Mesothelial cell of epicardium (in vitro differentiated cells): ENCODE measurements around the gene PASK. TPM values are rescaled to one million over a fixed set of nuclear protein-coding genes. Genes with fewer than 3 reads are reported as not detected.

ENCODE experiments used
- DNase-seq, 2 experiments: peaks; one replicate each; pipeline ENCODE4 v3.0.0; 2021; ENCODE audit warnings: low spot score in 2 of 2; ENCODE audit not compliant: unreplicated experiment in 2 of 2
- H3K27ac Mint-ChIP-seq: 2 replicates; pipeline ENCODE4 v1.8.0; 2021; ENCODE audit warnings: mixed read lengths
- H3K27me3 Mint-ChIP-seq: 2 replicates; pipeline ENCODE4 v1.8.0; 2021; ENCODE audit warnings: low read depth, mixed read lengths
- H3K36me3 Mint-ChIP-seq: 2 replicates; pipeline ENCODE4 v1.8.0; 2021; ENCODE audit warnings: mixed read lengths
- H3K4me1 Mint-ChIP-seq: 2 replicates; pipeline ENCODE4 v1.8.0; 2021; ENCODE audit warnings: mixed read lengths
- H3K4me3 Mint-ChIP-seq: 2 replicates; pipeline ENCODE4 v1.8.0; 2021; ENCODE audit warnings: mild to moderate bottlenecking, moderate library complexity, mixed read lengths
- H3K9me3 Mint-ChIP-seq: 2 replicates; pipeline ENCODE4 v1.8.0; 2021; ENCODE audit warnings: mixed read lengths
- total RNA-seq: library from RNA; stranded (reverse); gene quantifications from 3 replicates; pipeline ENCODE4 v1.2.1, GENCODE V29; 2021
- TF ChIP-seq, protein P1 (sequence below): fragments of 200-600 bp; sonication (generic); IDR thresholded peaks from one replicate; pipeline ENCODE4 v1.5.0; 2021; ENCODE audit warnings: antibody characterized with exemption; ENCODE audit not compliant: unreplicated experiment

Gene PASK
- total RNA-seq, 1 donor from 2014 or later, result 26.1 TPM

DNA sequence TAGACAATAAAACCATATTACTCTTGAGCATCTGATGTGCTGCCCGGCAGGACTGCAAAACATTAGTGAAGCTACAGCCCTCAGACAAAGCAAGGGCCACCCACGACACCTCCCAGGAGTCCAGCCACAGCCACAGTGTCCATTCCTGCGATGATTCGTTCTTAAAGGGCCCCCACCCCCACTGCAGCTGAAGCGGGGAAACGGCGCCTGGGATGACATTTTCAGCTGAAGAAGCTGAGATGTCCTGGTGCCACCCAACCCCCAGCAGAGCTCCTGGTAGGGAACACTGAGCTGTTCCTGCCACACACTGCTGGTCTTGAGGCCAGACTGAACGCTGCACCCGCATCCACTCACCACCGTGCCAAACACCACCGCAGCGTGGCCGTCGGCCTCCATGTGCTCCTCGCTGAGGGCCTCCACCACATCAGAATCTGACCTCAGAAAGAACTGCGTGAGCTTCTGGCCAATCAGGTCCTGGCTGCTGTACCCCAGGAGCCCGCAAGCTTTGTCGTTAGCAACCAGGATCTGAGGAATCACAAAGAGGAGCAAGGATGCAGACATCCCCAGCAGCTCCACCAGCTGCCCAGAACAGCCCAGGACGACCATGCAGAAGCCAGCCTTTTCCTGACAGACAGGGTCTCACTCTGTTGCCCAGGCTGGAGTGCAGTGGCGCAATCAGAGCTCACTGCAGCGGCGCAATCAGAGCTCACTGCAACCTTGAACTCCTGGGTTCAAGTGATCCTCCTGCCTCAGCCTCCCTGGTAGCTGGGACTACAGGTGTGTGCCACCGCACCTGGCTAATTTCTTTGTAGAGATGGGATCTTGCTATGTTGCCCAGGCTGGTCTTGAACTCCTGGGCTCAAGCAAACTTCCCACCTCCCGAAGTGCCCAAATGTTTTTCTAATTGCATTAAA, 9.5 kb downstream of the PASK start:
- DNase-seq, result no peak
- no peak overlapping the region for H3K27ac Mint-ChIP-seq
- no peaks in the 10 kb centered on the region for H3K27me3 Mint-ChIP-seq
- H3K4me1 Mint-ChIP-seq, result no peaks in the 10 kb centered on the region
- TF ChIP-seq, protein P1, sequence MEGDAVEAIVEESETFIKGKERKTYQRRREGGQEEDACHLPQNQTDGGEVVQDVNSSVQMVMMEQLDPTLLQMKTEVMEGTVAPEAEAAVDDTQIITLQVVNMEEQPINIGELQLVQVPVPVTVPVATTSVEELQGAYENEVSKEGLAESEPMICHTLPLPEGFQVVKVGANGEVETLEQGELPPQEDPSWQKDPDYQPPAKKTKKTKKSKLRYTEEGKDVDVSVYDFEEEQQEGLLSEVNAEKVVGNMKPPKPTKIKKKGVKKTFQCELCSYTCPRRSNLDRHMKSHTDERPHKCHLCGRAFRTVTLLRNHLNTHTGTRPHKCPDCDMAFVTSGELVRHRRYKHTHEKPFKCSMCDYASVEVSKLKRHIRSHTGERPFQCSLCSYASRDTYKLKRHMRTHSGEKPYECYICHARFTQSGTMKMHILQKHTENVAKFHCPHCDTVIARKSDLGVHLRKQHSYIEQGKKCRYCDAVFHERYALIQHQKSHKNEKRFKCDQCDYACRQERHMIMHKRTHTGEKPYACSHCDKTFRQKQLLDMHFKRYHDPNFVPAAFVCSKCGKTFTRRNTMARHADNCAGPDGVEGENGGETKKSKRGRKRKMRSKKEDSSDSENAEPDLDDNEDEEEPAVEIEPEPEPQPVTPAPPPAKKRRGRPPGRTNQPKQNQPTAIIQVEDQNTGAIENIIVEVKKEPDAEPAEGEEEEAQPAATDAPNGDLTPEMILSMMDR, result no peak
- no peaks in the 10 kb centered on the region for H3K9me3 Mint-ChIP-seq
- H3K36me3 Mint-ChIP-seq, result peaks cover 4% of the 10 kb centered on the region
- no peak overlapping the region for H3K4me3 Mint-ChIP-seq

DNA sequence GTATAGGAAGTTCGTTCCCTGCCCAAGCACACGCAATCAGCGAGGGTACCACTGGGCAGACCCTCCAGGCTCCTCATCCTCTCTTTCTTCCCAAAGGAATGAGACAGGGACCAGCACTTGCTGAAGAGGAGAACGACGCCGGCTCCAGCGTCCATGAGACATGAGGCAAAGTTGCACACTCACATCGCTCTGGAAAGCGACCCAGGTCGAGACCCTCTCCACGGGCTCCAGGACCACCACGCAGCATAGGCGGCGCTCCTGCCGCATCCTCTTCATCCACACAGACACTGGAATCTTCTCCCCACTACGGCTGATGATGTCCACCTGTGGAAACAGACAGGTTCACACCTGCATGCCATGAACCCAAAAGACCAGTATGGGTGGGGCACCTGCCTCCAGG, 10.8 kb downstream of the PASK start:
- Mint-ChIP-seq H3K4me1 (no peaks in the 10 kb centered on the region), H3K27me3 (no peaks in the 10 kb centered on the region), H3K27ac (no peak overlapping the region), H3K4me3 (no peak overlapping the region), H3K36me3 (peaks cover 4% of the 10 kb centered on the region), H3K9me3 (no peaks in the 10 kb centered on the region)
- no peak for DNase-seq
- TF ChIP-seq, protein P1, result no peak

DNA sequence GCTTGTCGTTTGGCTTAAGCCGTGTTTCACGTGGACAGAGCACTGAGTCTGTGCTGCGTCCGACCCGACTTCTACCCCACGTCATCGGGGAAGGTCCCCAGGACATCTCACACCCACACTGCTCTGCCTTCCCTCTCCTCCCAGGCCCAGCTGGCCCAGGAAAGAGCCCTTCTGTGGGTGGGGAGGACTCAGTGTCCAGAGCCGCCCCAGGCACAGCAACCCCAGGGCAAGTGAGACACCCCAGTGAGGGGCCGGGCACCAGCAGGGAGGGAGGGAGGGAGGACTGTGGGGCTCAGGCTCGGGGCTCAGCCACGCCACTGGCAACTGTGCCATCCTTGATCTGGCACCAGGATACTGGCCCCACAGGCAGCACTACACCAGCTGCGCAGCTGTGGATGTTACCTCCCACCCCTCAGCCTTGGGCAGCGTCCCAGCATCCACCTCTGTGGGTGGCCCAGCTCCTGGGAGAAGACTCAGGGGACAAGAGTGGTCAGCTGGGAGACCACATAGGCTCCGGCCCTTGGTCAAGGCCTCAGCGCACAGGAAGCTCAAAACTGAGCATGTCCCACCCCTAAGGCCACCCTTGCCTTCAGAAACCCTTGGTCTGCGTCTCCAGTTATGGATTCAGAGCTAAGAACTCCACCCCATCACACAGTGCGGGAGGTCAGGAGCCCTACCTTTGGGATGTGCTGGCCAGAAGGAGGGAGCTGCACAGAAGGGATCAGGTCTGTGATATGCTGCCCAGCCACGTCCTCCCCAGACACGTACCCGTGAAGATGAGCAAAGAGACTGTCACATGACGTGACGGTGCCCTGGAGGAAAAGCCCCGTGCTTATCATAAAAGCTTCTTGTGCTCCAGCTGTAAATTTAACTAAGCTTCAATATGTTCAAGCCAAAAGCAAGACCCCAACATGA, 11.7 kb downstream of the PASK start:
- H3K36me3 Mint-ChIP-seq, result peaks cover 8% of the 10 kb centered on the region

DNA sequence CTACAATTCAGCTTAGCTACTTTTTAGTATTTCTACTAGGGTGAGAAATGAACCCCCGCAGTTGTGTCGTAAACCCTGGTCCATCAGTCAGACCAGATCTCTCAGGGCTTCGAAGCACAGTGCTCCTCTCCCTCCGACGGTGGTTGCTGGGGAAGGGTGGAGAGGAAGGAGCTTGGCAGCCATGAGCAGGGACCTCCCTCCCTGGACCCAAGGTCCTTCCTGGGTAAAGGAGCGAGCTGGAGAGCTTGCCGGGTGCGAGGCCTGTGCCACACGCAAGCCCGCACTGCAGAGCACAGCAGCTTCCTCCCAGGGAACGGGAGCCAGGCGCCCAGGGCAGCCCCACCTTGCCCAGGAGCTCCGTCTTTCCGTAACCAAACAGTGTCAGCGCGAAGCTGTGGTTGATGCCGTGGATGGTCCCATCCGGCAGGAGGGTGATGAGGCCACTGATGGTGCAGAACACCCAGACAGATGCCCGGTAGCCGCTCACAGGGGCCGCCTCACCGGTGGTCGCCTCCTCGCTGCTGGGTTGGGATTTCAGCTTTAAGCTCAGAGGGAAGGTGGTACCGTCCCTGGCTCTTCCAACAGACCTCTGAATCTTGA, 12.5 kb downstream of the PASK start:
- no peaks in the 10 kb centered on the region for H3K27me3 Mint-ChIP-seq
- H3K36me3 Mint-ChIP-seq, result peaks cover 9% of the 10 kb centered on the region
- no peak for DNase-seq
- TF ChIP-seq, protein P1, result no peak
- H3K27ac Mint-ChIP-seq, result no peak overlapping the region
- no peaks in the 10 kb centered on the region for H3K4me1 Mint-ChIP-seq
- no peak overlapping the region for H3K4me3 Mint-ChIP-seq
- no peaks in the 10 kb centered on the region for H3K9me3 Mint-ChIP-seq

More for the DNA sequence above, 11.7 kb downstream of the PASK start:
- no peak for DNase-seq
- Mint-ChIP-seq H3K4me1 (no peaks in the 10 kb centered on the region), H3K9me3 (no peaks in the 10 kb centered on the region), H3K27ac (no peak overlapping the region), H3K4me3 (no peak overlapping the region), H3K27me3 (no peaks in the 10 kb centered on the region)
- TF ChIP-seq, protein P1, result no peak

DNA sequence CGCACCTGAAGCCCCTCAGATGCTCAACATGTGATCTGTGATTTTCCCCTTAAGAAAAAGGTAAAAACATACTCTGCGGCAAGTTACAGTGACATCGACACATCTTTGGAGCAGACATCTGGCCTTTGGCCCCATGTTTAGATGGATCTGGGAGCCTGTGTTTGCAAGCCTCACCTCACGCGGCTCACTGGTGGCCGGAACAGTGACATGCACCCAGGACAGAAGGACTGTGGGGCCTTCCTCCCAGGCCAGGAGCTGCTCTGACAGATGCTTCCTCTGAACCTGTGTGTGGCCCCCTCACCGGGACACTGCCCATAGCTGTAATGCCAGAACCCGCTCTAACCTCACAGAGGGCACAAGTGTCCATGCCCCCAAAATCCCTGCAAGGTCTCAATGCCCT, 13.1 kb downstream of the PASK start:
- no peaks in the 10 kb centered on the region for H3K4me1 Mint-ChIP-seq
- no peak overlapping the region for H3K4me3 Mint-ChIP-seq
- H3K27me3 Mint-ChIP-seq, result no peaks in the 10 kb centered on the region
- TF ChIP-seq, protein P1, result no peak
- no peak overlapping the region for H3K27ac Mint-ChIP-seq
- H3K9me3 Mint-ChIP-seq, result no peaks in the 10 kb centered on the region
- DNase-seq, result no peak
- peaks cover 9% of the 10 kb centered on the region for H3K36me3 Mint-ChIP-seq
